HG02642 (cell line): ENCODE results near the gene GOLGA6L2.
"Not testable (repeated sequence)": the region's sequence is repeated elsewhere in the genome, so short reads cannot be mapped to it uniquely, and the experiment has no call there.

Source experiments
- ATAC-seq: cut with Tn5 transposase; IDR thresholded peaks from one replicate; pipeline ENCODE4 v1.9.1; 2021; ENCODE audit warnings: mild to moderate bottlenecking; ENCODE audit not compliant: unreplicated experiment, poor library complexity

Gene GOLGA6L2

GRCh38 chr15:23447107-23447500, at the start of gene GOLGA6L2:
TSS of gene GOLGA6L2 (minus strand) at chr15:23447243. CDS start at chr15:23447181, 62 bp downstream.
- no peak for ATAC-seq

GRCh38 chr15:23484870-23485269, 37.8 kb upstream of the GOLGA6L2 start:
- no peak for ATAC-seq

- no peak for ATAC-seq
These were observed 36.8 kb upstream of the GOLGA6L2 start for GRCh38 chr15:23483821-23484299.

DNA sequence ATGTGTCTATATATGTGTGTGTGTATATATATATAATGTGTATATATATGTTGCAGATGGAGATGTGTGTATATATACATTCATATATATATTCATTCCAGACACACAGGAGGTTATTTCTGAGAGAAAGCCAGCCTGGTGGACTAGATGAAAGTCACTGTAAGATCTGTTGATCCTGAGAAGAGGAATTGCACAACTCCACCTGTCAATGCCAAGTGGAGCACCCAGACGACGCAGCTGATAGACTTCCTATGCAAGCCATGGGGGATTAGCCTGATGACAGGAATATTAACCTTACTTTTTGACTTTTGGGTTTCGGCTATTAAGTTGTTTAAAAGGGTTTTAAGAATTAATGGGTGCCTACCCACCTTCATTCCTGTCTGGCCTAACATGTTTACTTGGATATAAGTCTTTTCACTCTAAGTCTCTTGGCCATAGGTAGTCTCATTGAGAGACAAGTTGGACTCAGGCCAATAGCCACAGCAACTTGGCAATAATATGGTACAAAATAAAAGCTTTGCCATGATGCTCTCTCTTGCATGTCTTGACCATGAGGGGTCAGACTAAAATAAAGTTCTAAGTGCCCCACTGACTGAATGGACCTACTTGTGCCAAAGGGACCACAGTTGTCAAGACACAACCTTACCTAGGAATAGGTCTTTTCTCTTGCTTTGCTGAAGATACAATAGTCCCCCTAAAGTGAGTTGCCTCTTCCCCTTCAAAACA, 35.9 kb upstream of the GOLGA6L2 start:
- no peak for ATAC-seq

- ATAC-seq, result no peak
These were observed 35.2 kb upstream of the GOLGA6L2 start for GRCh38 chr15:23482228-23482627.

- no peak for ATAC-seq
These were observed 30.9 kb upstream of the GOLGA6L2 start for GRCh38 chr15:23477920-23478319.

DNA sequence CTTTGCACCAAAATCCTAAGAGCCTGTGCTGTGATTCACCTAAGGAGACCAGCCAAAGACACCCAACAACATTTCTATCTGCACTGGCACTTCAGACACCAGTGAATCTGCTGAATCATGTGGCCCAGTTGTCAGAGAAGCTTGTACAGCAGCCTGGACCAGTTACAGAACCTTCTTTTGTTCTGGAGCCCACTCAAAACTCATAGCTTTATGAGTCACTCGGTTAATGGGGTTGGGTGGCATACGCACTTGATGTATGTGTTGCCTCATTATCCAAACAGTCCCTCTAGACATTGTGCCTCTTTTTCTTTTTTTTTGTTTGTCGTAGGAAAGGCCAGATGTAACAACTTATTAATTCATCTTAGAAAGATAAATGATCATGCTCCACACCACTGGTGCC, 25.6 kb upstream of the GOLGA6L2 start:
- no peak for ATAC-seq

DNA sequence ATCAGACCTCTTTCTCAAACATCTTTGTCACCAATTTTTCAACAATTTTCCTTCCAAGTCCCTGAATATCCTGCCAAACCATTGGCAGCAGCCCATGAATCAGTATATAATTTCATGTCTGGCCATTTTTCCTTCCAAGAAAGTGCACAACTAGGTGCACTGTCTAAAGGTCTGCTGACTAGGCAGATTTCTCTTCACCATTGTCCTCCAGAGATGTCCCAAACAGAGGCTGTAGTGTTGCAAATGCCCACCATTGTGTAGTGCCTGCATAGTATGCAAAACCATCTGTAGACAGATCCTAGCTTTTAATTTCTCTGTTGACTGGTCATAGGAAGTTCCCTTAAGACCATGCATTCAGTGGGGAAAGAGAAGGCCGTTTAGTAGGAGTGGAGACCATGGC, 25.0 kb upstream of the GOLGA6L2 start:
- ATAC-seq, result no peak

DNA sequence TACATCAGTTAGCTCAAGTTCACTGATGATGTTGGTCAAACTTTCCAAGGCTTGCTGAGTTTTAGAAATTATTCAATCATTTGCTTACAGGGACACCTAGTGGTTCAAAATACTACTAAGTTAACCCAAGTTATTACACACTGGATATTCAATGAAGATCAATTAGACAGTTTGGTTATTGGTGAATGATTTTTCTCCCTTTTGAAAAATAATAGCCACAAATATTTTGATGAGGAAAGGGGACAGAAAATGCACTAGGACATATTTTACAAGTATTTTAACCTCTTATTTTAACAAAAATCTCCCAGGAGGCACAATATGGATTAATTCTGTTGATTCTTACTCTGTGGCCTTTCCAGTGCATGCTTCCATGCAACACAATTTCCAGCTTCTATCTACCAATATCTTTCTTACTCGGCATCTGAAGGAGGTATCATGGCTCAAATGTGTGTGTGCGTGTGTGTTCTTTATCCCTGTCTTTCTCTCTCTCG, 20.1 kb upstream of the GOLGA6L2 start:
- no peak for ATAC-seq

DNA sequence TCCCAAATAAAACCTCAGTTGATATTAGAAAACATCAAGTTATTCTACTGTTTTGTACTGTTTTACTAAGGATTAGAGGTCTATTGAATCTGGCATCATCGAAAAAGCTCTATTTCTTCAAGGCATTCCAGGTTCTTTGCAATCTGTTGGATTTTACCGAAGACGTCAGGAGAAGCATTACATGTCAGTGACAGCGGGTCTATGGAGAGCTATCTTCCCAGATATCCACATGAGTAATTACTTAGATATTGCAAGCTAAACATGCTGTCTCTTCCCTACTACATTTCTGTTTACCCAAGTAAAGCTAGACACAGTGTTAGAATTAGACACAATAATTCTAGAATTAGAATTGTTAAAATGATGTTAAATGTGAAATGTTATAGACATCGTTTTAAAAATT, 10.8 kb upstream of the GOLGA6L2 start:
- no peak for ATAC-seq

DNA sequence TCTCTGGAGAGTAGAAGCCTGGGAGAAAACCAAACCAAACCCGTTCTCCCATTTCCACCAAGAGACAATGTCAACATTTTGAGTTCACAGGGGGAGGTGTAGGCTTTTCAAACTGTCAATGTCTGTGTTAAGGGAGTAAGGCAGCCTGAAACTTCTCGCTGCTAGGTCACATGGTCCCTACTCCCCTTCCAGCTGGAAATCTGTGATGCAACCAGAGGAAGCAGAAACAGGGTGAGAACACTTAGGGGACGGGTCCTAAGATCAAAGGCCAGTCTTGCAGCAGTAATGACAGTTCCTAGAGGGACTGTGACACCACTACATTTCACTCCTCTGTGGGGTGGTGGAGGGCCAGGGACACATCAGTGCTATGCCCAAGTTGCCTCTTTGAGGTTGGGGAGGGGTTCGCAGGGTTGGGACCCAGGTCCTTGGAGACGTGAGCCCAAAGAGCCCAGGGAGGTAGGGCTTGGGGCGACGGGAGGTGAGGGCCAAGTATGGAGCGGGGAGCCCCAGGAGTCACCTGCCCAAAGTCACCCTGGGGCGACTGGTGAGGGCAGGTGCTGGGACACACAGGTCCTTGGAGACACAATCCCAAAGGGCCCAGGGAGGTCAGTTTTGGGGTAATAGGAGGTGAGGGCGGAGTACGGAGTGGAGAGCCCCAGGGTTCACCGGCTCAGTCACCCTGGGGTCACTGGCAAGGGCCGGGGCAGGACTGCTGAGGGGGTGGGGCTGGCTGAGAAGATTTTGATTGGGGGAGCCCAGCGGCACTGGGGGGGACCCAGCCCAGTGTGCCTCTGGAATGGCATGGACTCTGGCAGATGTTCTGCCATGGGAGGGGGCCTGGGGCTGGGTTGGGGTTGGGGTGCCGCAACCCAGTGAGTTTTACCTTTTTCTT, 582 bp downstream of the GOLGA6L2 start:
- no peak for ATAC-seq

DNA sequence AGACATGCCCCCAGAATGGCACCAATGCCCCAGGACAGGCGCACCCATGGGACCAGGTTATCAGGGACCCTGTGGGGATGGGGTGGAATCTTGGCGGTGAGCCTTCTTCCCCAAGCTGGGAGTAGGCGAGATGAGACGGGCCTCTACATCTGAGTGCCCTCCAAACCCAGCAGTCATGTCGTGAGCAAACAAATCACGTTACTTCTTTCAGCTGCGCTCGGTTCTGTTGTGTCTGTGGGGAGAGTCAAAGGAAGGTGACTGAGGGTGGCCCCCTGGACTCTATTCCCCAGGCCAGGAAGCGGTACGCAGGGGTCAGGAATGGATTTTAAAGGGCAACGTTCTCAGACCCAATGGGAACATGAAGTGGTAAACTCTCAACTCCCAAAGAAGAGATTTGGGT, 2.8 kb downstream of the GOLGA6L2 start:
- no peak for ATAC-seq

DNA sequence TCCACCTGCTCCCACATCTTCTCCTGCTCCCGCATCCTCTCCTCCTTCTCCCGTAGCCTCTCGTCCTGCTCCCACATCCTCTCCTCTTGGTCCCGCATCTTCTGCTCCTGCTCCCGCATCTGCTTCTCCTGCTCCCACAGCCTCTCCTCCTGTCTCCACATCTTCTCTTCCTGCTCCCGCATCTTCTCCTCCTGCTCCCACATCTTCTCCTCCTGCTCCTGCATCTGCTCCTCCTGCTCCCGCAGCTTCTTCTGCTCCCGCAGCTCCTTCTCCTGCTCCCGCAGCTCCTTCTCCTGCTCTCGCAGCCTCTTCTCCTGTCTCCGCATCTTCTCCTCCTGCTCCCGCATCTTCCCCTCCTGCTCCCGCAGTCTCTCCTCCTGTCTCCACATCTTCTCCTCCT, 5.8 kb downstream of the GOLGA6L2 start:
- no peak for ATAC-seq

- ATAC-seq, result no peak
These were observed 6.4 kb downstream of the GOLGA6L2 start for GRCh38 chr15:23440596-23440995.

DNA sequence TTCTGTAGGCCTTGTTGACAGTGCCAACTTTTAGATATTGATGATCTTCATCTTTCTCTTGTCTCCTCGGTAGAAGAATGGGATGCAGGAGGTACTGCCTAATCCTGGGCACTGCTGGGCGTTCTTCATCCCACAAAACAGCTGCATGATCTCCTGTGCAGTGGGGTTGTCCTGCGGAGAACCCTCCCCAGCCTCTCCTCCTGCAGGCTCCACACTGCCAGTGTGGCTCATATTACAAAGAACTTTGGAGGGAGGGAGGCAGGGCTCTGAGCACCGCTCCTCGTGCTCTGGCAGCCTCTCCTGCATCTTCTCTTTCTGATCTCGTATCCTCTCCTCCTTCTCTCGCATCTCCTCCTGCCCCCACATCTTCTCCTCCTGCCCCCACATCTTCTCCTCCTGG, 7.5 kb downstream of the GOLGA6L2 start:
- ATAC-seq, result no peak

DNA sequence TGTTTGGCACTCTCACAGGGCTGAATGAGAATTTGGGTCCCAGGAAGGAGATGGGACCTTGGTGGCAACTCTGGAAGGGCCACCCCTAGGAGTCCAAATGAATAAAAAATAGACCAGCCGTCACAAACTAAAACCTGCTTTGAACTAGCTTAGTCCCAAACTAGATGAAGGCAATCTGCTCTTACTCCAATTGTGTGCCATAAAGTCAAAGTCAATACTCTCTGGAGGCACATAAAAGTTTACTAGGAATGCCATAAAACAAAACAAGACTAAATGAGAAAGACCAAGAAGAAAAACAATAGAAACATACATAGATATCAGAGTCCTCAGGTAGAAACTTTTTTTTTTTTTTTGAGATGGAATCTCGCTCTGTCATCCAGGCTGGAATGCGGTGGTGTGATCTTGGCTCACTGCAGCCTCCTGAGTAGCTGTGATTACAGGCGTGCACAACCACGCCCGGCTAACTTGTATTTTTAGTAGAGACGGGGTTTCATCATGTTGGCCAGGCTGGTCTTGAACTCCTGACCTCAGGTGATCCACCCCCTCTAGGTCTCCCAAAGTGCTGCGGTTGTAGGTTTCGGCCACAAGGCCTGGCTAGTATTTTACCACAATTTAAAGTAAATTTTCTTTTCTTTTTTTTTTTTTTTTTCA, 8.1 kb downstream of the GOLGA6L2 start:
- no peak for ATAC-seq

GRCh38 chr15:23437673-23438072, 9.4 kb downstream of the GOLGA6L2 start:
- ATAC-seq, result no peak

DNA sequence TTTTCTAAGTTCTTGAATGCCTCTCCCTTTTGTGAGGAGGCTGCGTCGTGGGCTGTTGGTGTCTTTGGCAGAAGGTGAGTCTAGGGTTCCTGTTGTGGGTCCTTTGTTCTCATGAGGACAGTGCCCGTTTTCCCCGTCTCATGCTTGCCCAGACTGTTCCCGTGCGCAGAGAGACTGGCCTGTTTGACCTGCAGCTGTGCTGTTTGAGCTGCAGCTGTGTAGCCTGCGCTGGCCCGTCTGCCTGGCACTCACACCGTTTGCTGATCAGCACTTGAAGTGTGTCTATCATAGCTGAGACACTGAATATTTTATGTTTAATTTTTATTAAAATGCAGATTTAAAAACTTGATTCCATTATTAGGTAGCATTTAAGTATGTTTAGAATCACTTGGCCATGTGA, 9.9 kb downstream of the GOLGA6L2 start:
- no peak for ATAC-seq

DNA sequence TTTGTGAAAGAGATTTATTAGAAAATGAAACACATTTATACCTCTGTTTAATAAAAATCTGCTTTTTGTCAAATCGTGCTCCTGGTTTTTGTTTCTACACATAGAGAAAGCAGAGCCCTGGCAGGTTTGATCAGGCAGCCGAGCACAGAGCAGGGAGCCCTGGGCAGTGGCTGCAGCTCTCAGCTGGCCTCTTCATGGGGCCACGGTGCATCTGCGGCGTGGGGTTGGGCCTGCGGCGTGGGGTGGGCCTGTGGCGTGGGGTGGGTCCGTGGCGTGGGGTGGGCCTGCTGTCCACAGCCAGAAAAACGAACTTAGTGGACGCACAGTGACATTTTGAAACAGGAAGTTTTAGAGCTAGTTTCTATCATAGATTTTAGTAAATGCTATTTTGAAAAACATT, 10.6 kb downstream of the GOLGA6L2 start:
- ATAC-seq, result no peak

DNA sequence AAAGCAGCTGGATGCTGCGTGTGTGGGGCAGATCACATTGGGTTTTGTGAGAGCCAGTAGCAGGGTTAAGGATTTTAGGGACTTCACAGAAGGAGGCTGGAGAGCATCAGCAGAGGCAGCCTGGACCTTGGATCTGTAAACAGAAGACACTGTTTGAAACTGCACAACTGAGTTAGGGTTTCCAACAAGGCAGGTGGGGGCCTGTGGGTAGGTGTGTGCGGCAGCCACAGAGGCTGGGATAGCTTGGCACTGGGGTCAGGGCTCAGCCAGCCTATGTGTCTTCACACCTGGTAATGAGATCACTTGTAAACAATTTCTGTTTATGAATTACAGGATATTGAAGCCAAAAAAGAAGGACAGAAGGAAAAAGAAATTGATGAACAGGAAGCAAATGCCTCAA, 12.3 kb downstream of the GOLGA6L2 start:
- not testable (repeated sequence) for ATAC-seq

- not testable (repeated sequence) for ATAC-seq
These were observed 21.7 kb downstream of the GOLGA6L2 start for GRCh38 chr15:23425327-23425726.
